AG09319 (cell line): ENCODE measurements around the gene TMEM101.
"Not testable (repeated sequence)": the region's sequence is repeated elsewhere in the genome, so short reads cannot be mapped to it uniquely, and the experiment has no call there.

Source experiments
- DNase-seq: peaks from one replicate; pipeline ENCODE4 v3.0.0-alpha.2; 2010; ENCODE audit warnings: low read depth; ENCODE audit errors: extremely low read depth
- CTCF ChIP-seq: IDR thresholded peaks from 2 replicates; pipeline ENCODE4 v1.5.1; 2011; ENCODE audit warnings: low read depth, mild to moderate bottlenecking, inconsistent platforms, low read length, moderate library complexity

TMEM101 gene

GRCh38 chr17:44002141-44002848, 12.5 kb downstream of the TMEM101 start:
- no peak for TF ChIP-seq CTCF
- peak; percentile 38 for DNase-seq

GRCh38 chr17:44001461-44001920, 13.3 kb downstream of the TMEM101 start:
- no peak for TF ChIP-seq CTCF
- no peak for DNase-seq

- no peak for TF ChIP-seq CTCF
- DNase-seq = no peak
These were observed 13.8 kb downstream of the TMEM101 start for GRCh38 chr17:44000871-44001460.

GRCh38 chr17:44000141-44000860, 14.5 kb downstream of the TMEM101 start:
- TF ChIP-seq CTCF = no peak
- no peak for DNase-seq

- TF ChIP-seq CTCF = no peak
- DNase-seq = no peak
These were observed 15.7 kb downstream of the TMEM101 start for GRCh38 chr17:43999024-43999423.

- TF ChIP-seq CTCF = no peak
- DNase-seq = no peak
These were observed 16.2 kb downstream of the TMEM101 start for GRCh38 chr17:43998552-43998951.

GRCh38 chr17:43997180-43997579, 17.6 kb downstream of the TMEM101 start:
- DNase-seq = not testable (repeated sequence)

GRCh38 chr17:43995150-43995471, 19.7 kb downstream of the TMEM101 start:
- TF ChIP-seq CTCF = no peak

More at GRCh38 chr17:43995150-43995471, 19.7 kb downstream of the TMEM101 start:
- no peak for DNase-seq
